Hepatocyte (in vitro differentiated cells): ENCODE results near the gene CHID1. TPM values are rescaled to one million over a fixed set of nuclear protein-coding genes. Genes with fewer than 3 reads are reported as not detected.

ENCODE experiments used
- DNase-seq: peaks from one replicate; pipeline ENCODE4 v3.0.0-alpha.2; 2016; ENCODE audit warnings: low spot score
- H2AFZ ChIP-seq: fragments of 200-600 bp; sonication (generic); 2 replicates; pipeline ENCODE4 v1.6.0; 2016; ENCODE audit warnings: antibody characterized with exemption, mild to moderate bottlenecking
- H3K27ac ChIP-seq: fragments of 200-600 bp; sonication (generic); 2 replicates; pipeline ENCODE4 v1.5.1; 2016; ENCODE audit warnings: mild to moderate bottlenecking
- H3K27me3 ChIP-seq: fragments of 200-600 bp; sonication (generic); 2 replicates; pipeline ENCODE4 v1.6.1; 2016
- H3K36me3 ChIP-seq: fragments of 200-600 bp; sonication (generic); replicated peaks from 2 replicates; pipeline ENCODE4 v1.5.1; 2016; ENCODE audit warnings: low read depth; ENCODE audit not compliant: insufficient read depth
- H3K4me1 ChIP-seq: fragments of 200-600 bp; sonication (generic); 2 replicates; pipeline ENCODE4 v1.5.1; 2016; ENCODE audit warnings: mild to moderate bottlenecking, moderate library complexity; ENCODE audit not compliant: insufficient read depth
- H3K4me2 ChIP-seq: fragments of 200-600 bp; sonication (generic); 2 replicates; pipeline ENCODE4 v1.6.0; 2016
- H3K4me3 ChIP-seq: fragments of 200-600 bp; sonication (generic); 2 replicates; pipeline ENCODE4 v1.5.1; 2016; ENCODE audit warnings: mild to moderate bottlenecking
- H3K79me2 ChIP-seq: fragments of 200-600 bp; sonication (generic); 2 replicates; pipeline ENCODE4 v1.6.0; 2017; ENCODE audit warnings: mild to moderate bottlenecking
- H3K9me2 ChIP-seq: fragments of 200-600 bp; sonication (generic); replicated peaks from 2 replicates; pipeline ENCODE4 v1.6.0; 2017; ENCODE audit warnings: mild to moderate bottlenecking; ENCODE audit not compliant: insufficient read depth
- H3K9me3 ChIP-seq: fragments of 200-600 bp; sonication (generic); 2 replicates; pipeline ENCODE4 v1.5.1; 2016; ENCODE audit warnings: low read depth, mild to moderate bottlenecking
- H4K20me1 ChIP-seq: fragments of 200-600 bp; sonication (generic); 2 replicates; pipeline ENCODE4 v1.6.0; 2016; ENCODE audit warnings: mild to moderate bottlenecking; ENCODE audit not compliant: insufficient read depth, poor library complexity, severe bottlenecking
- EZH2 ChIP-seq: fragments of 200-600 bp; sonication (generic); IDR thresholded peaks from 2 replicates; pipeline ENCODE4 v1.6.1; 2016; ENCODE audit warnings: antibody characterized with exemption, mild to moderate bottlenecking, borderline replicate concordance
- EZH2phosphoT487 ChIP-seq: fragments of 200-600 bp; sonication (generic); IDR thresholded peaks from one replicate; pipeline ENCODE4 v1.6.1; 2018; ENCODE audit warnings: antibody characterized with exemption, mild to moderate bottlenecking, low read depth, moderate library complexity; ENCODE audit not compliant: unreplicated experiment, severe bottlenecking
- WGBS: methylation state at CpG from one replicate; pipeline ENCODE4 v1.1.6; 2016; ENCODE audit warnings: low lambda C conversion rate; ENCODE audit errors: missing lambda C conversion rate; 5-methylcytosine and 5-hydroxymethylcytosine counted together
- polyA plus RNA-seq: library from polyadenylated mRNA; unstranded; fragments of >200 nt; fragmentation: Nextera tagmentation; extraction: Ambion mirVana; gene quantifications from 2 replicates; pipeline ENCODE4 v1.2.1, GENCODE V29; 2016
- total RNA-seq: library from RNA; depleted of rRNA; stranded (reverse); fragments of >200 nt; gene quantifications from 2 replicates; pipeline ENCODE4 v1.2.3, GENCODE V29; 2014
- TF ChIP-seq, protein P1 (sequence below): fragments of 200-600 bp; sonication (generic); IDR thresholded peaks from 2 replicates; pipeline ENCODE4 v1.5.1; 2016; ENCODE audit warnings: antibody characterized with exemption, mild to moderate bottlenecking; ENCODE audit not compliant: poor library complexity

The CHID1 gene
- total and polyA plus RNA-seq, 2 experiments from 2014 or later, result 92.4 to 155 TPM

DNA sequence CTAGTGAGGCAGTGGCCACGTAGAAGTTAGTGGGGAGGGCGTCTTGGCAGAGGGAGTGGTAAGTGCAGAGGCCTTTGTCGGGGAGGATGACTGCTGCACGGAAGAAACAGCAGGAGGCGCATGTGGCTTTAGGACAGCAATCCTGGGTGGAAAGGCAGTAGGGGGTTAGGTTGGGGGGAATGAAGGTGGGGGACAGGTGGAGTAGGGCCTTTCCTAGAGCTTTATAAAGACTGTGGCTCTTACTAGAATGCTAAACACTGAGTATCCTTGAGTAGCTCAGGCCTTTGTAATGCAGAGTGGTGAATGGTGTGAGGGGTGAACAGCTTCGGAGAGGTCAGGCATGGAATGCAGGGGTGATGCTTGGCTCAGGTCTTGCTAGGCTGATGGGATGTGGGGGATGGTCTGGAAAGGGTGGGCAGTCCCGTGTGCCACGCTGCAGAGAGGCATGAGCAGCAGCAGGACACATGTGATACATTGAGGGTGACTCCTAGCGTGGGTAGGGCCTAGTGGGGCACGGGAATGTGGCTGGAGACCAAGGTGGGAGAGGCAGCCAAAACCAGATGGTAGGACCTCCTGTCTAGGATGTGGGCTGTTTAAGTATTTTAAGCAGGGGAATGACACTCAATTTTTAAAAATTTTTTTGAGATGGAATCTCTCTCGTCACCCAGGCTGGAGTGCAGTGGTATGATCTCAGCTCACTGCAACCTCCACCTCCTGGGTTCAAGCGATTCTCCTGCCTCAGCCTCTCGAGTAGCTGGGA lies 34.3 kb upstream of the CHID1 start:
- H2AFZ ChIP-seq, result no peak overlapping the region
- H3K4me3 ChIP-seq, result no peak overlapping the region
- no peak overlapping the region for H3K4me2 ChIP-seq
- H3K79me2 ChIP-seq, result peaks cover 93% of the 10 kb centered on the region
- H3K36me3 ChIP-seq, result no peaks in the 10 kb centered on the region
- no peak overlapping the region for H3K27ac ChIP-seq
- DNase-seq, result no peak
- H3K9me3 ChIP-seq, result no peaks in the 10 kb centered on the region
- TF ChIP-seq, protein P1, sequence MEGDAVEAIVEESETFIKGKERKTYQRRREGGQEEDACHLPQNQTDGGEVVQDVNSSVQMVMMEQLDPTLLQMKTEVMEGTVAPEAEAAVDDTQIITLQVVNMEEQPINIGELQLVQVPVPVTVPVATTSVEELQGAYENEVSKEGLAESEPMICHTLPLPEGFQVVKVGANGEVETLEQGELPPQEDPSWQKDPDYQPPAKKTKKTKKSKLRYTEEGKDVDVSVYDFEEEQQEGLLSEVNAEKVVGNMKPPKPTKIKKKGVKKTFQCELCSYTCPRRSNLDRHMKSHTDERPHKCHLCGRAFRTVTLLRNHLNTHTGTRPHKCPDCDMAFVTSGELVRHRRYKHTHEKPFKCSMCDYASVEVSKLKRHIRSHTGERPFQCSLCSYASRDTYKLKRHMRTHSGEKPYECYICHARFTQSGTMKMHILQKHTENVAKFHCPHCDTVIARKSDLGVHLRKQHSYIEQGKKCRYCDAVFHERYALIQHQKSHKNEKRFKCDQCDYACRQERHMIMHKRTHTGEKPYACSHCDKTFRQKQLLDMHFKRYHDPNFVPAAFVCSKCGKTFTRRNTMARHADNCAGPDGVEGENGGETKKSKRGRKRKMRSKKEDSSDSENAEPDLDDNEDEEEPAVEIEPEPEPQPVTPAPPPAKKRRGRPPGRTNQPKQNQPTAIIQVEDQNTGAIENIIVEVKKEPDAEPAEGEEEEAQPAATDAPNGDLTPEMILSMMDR, result peak; percentile 18
- no peak for TF ChIP-seq EZH2phosphoT487
- H3K9me2 ChIP-seq, result no peaks in the 10 kb centered on the region
- WGBS, result 69% methylated on average over 13 of the region's 13 CpGs
- no peaks in the 10 kb centered on the region for H3K27me3 ChIP-seq
- peaks cover 9% of the 10 kb centered on the region for H4K20me1 ChIP-seq
- peaks cover 35% of the 10 kb centered on the region for H3K4me1 ChIP-seq

DNA sequence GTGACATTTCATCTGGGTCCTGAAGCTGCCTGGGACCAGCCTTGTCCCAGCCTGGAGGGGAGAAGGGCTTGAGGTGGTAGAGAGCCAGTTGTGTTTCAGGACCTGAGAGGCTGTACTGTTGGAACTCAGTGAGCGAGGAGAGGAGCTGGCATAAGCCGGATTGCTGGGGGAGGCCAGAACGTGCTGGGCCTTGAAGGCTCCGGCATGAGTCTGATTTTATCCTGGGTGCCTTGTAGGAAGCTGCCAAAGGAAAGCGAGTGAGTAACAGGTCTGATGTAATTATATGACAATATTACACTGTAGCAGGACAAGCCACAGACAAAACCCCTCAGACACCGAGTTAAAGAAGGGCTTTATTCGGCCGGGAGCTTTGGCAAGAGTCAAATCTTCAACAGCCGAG lies 32.2 kb upstream of the CHID1 start:
- TF ChIP-seq, protein P1, result no peak
- no peak for TF ChIP-seq EZH2phosphoT487
- Histone ChIP-seq H3K4me1 (peaks cover 32% of the 10 kb centered on the region), H3K27ac (peak overlapping the region; percentile 86), H3K27me3 (no peaks in the 10 kb centered on the region), H2AFZ (no peak overlapping the region), H3K4me3 (no peak overlapping the region), H3K9me3 (no peaks in the 10 kb centered on the region), H3K4me2 (peak overlapping the region; percentile 36), H3K9me2 (no peaks in the 10 kb centered on the region), H4K20me1 (peaks cover 9% of the 10 kb centered on the region), H3K79me2 (peaks cover 94% of the 10 kb centered on the region), H3K36me3 (no peaks in the 10 kb centered on the region)
- 77% methylated on average over 9 of the region's 9 CpGs for WGBS
- DNase-seq, result no peak

DNA sequence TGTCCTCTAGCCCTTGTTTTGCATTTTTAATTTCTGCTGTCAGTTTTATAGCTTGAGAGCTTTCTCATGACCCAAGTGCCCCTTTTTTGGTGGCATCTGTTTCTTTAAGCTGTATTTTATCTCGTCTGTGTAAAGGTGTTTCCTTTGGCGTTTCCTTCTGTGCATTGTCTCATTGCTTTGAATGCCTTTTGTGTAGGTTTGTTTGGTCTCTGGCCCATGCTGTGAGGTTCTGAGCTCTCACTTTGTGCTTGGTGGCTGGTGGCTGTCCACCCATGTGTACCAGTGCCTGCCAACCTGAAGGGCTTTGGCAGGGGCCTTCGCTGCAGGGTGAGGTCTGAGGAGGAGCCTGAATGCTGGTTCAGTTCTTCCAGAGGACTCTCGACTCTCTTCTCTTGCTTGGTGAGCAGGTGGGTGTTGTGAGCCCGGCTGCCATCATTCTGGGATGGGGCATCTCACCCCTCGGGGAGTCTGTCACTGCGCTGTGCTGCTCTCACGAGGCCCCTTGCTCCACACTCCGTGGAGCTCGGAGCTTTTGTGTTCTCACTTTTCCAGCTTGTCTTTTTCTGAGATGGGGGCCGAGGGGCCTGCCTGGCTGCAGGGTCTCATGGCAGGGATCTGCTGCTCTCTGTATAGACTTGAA lies 30.0 kb upstream of the CHID1 start:
- H4K20me1 ChIP-seq, result peaks cover 17% of the 10 kb centered on the region
- H3K79me2 ChIP-seq, result peaks cover 94% of the 10 kb centered on the region

More for the DNA sequence above, 30.0 kb upstream of the CHID1 start:
- H3K4me1 ChIP-seq, result peaks cover 33% of the 10 kb centered on the region
- DNase-seq, result no peak
- peak overlapping the region; percentile 80 for H3K27ac ChIP-seq
- H3K4me2 ChIP-seq, result no peak overlapping the region
- no peak overlapping the region for H3K4me3 ChIP-seq
- no peaks in the 10 kb centered on the region for H3K27me3 ChIP-seq
- no peak overlapping the region for H2AFZ ChIP-seq
- 78% methylated on average over 11 of the region's 11 CpGs for WGBS
- TF ChIP-seq, protein P1, result no peak
- TF ChIP-seq EZH2 (no peak), EZH2phosphoT487 (no peak)
- no peaks in the 10 kb centered on the region for H3K9me2 ChIP-seq
- H3K36me3 ChIP-seq, result no peaks in the 10 kb centered on the region
- no peaks in the 10 kb centered on the region for H3K9me3 ChIP-seq
